22Rv1 (cell line): ENCODE measurements around the gene FRMD8.

Experiments used
- ZFX ChIP-seq: fragments of 450-650 bp; IDR thresholded peaks from 2 replicates; pipeline ENCODE4 v1.6.1; 2017; ENCODE audit warnings: antibody characterized with exemption, borderline replicate concordance
- TF ChIP-seq, protein P1 (sequence below): fragments of 450-650 bp; IDR thresholded peaks from 2 replicates; pipeline ENCODE4 v1.5.1; 2017; ENCODE audit warnings: mild to moderate bottlenecking

DNA sequence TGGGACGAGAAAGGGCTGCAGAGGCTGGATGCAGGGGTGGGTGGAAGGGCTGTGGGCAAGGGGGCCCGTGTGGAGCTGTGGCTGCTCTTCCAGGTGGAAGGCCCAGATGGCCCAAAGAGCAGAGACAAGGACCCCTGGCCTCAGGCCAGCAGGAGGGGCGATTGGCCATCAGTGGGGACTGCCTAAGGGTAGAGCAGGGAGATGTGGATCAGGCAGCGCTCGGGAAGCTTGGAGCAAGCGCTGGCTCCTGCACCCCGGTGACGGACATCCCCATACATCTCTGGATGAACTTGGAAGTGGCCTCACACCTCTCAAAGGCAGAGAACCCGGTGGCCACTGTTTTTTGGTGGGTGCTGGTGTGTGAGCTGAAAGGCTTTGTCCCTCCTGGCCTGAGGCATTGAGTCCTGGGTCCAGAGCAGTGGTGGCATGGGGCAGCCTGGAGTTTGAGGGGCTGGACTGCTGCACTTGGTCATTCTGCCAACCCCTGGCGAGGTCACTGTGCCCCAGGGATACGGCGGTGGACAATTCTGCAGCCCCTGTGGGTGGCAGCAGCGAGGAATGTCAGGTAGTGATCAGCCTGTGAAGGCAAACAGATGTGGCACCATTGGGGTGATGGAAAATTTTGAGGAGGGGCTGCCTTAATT, 5.9 kb downstream of the FRMD8 start:
- TF ChIP-seq, protein P1, sequence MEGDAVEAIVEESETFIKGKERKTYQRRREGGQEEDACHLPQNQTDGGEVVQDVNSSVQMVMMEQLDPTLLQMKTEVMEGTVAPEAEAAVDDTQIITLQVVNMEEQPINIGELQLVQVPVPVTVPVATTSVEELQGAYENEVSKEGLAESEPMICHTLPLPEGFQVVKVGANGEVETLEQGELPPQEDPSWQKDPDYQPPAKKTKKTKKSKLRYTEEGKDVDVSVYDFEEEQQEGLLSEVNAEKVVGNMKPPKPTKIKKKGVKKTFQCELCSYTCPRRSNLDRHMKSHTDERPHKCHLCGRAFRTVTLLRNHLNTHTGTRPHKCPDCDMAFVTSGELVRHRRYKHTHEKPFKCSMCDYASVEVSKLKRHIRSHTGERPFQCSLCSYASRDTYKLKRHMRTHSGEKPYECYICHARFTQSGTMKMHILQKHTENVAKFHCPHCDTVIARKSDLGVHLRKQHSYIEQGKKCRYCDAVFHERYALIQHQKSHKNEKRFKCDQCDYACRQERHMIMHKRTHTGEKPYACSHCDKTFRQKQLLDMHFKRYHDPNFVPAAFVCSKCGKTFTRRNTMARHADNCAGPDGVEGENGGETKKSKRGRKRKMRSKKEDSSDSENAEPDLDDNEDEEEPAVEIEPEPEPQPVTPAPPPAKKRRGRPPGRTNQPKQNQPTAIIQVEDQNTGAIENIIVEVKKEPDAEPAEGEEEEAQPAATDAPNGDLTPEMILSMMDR = no peak
- TF ChIP-seq ZFX = no peak
